Mesothelial cell of epicardium (in vitro differentiated cells): ENCODE data around the gene ESRRG. TPM values are rescaled to one million over a fixed set of nuclear protein-coding genes. Genes with fewer than 3 reads are reported as not detected.

Experiments used
- DNase-seq, 2 experiments: peaks; one replicate each; pipeline ENCODE4 v3.0.0; 2021; ENCODE audit warnings: low spot score in 2 of 2; ENCODE audit not compliant: unreplicated experiment in 2 of 2
- H3K27ac Mint-ChIP-seq: 2 replicates; pipeline ENCODE4 v1.8.0; 2021; ENCODE audit warnings: mixed read lengths
- H3K27me3 Mint-ChIP-seq: 2 replicates; pipeline ENCODE4 v1.8.0; 2021; ENCODE audit warnings: low read depth, mixed read lengths
- H3K36me3 Mint-ChIP-seq: 2 replicates; pipeline ENCODE4 v1.8.0; 2021; ENCODE audit warnings: mixed read lengths
- H3K4me1 Mint-ChIP-seq: 2 replicates; pipeline ENCODE4 v1.8.0; 2021; ENCODE audit warnings: mixed read lengths
- H3K4me3 Mint-ChIP-seq: 2 replicates; pipeline ENCODE4 v1.8.0; 2021; ENCODE audit warnings: mild to moderate bottlenecking, moderate library complexity, mixed read lengths
- H3K9me3 Mint-ChIP-seq: 2 replicates; pipeline ENCODE4 v1.8.0; 2021; ENCODE audit warnings: mixed read lengths
- total RNA-seq: library from RNA; stranded (reverse); gene quantifications from 3 replicates; pipeline ENCODE4 v1.2.1, GENCODE V29; 2021
- TF ChIP-seq, protein P1 (sequence below): fragments of 200-600 bp; sonication (generic); IDR thresholded peaks from one replicate; pipeline ENCODE4 v1.5.0; 2021; ENCODE audit warnings: antibody characterized with exemption; ENCODE audit not compliant: unreplicated experiment

The ESRRG gene
- total RNA-seq, 1 donor from 2014 or later, result 11.0 TPM

DNA sequence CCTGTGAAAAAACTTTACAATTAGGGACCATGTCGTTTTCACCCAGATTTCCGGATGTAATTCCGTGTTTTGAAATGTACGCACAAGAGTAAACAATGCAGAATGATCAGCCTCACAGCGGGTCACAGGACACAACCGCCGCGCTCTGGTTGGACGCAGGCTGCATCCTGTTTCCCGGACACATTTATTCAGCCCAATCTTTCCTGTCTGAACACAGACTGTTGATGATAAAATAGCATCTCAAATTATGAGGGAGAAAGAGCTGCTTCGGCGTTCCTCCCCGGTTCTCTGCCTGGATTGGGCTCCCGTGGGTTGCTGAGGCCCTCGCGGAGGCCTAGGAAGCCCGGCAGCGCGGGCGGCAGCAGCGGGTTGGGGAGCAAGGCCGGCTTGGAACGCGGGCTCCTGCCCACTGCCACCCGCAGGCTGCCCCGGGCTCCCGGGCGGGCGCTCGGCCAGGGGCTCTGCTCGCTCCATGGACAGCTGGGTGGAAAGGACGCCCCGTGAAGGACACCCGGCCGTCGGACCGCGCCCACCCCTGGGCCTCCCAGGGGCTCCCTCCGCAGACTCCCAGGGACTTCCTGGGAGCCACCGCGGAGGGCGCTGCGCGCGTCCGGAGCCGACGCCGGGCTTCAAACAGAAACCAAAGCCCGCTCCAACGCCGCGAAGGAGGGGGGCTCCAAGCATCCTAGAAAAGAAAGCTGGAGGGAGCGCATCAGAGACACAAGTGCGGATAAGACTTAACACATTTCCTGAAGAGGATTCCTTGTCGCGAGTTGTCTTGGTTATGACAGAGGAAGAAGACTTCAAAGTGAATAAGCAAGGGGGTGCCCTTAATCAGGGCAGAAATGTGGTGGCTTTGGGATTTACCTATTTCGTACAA is 122.3 kb downstream of the ESRRG start:
- no peaks in the 10 kb centered on the region for H3K36me3 Mint-ChIP-seq
- H3K4me3 Mint-ChIP-seq, result peak overlapping the region; percentile 85
- H3K27me3 Mint-ChIP-seq, result no peaks in the 10 kb centered on the region
- TF ChIP-seq, protein P1, sequence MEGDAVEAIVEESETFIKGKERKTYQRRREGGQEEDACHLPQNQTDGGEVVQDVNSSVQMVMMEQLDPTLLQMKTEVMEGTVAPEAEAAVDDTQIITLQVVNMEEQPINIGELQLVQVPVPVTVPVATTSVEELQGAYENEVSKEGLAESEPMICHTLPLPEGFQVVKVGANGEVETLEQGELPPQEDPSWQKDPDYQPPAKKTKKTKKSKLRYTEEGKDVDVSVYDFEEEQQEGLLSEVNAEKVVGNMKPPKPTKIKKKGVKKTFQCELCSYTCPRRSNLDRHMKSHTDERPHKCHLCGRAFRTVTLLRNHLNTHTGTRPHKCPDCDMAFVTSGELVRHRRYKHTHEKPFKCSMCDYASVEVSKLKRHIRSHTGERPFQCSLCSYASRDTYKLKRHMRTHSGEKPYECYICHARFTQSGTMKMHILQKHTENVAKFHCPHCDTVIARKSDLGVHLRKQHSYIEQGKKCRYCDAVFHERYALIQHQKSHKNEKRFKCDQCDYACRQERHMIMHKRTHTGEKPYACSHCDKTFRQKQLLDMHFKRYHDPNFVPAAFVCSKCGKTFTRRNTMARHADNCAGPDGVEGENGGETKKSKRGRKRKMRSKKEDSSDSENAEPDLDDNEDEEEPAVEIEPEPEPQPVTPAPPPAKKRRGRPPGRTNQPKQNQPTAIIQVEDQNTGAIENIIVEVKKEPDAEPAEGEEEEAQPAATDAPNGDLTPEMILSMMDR, result peak; percentile 31
- H3K9me3 Mint-ChIP-seq, result no peaks in the 10 kb centered on the region
- H3K4me1 Mint-ChIP-seq, result peaks cover 69% of the 10 kb centered on the region
- peak; percentile 49 to 81 for DNase-seq
- H3K27ac Mint-ChIP-seq, result peak overlapping the region; percentile 99

DNA sequence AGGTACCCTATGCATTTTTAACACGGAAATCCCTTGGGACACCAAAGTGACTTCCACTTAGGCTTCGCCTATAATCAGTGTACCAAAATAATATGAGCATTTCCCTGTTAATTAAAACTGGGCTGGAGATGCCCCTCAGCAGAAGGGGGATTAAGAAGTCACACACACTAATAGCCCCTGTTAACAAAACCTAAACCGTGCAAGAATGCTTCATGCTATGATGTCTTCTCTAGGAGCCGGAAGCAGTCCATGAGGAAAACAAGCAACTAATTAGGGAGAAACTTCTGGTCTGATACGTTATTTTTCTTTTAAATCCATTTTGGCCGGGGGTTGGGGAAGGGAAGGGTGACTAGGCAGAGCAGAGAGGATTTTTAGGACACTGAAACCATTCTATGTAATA is 123.4 kb downstream of the ESRRG start:
- H3K27ac Mint-ChIP-seq, result peak overlapping the region; percentile 99
- H3K9me3 Mint-ChIP-seq, result no peaks in the 10 kb centered on the region
- peak overlapping the region; percentile 55 for H3K4me3 Mint-ChIP-seq
- TF ChIP-seq, protein P1, result no peak
- H3K4me1 Mint-ChIP-seq, result peaks cover 60% of the 10 kb centered on the region
- H3K36me3 Mint-ChIP-seq, result no peaks in the 10 kb centered on the region
- no peak for DNase-seq
- no peaks in the 10 kb centered on the region for H3K27me3 Mint-ChIP-seq

DNA sequence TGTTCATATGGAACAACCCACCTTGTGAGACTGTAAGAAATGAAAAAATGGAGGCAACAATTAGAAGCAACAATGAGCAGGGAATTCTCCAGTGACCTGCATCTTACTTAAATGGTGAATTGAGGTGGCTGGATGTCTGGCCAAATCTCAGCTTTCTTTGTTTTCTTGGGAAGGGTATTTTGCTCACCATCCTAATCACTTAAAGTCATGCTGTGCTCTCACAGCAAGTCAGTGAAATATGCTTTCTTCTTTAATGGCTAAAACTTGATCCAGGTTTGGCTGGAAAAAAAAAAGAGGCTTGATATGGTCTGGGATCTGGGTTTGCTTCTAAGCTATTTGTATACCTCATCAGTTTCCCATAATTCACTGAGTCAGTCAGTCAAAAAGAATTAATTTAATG is 124.8 kb downstream of the ESRRG start:
- Mint-ChIP-seq H3K9me3 (no peaks in the 10 kb centered on the region), H3K36me3 (no peaks in the 10 kb centered on the region), H3K27me3 (no peaks in the 10 kb centered on the region), H3K27ac (no peak overlapping the region), H3K4me1 (peaks cover 50% of the 10 kb centered on the region), H3K4me3 (no peak overlapping the region)
- TF ChIP-seq, protein P1, result no peak
- no peak for DNase-seq

DNA sequence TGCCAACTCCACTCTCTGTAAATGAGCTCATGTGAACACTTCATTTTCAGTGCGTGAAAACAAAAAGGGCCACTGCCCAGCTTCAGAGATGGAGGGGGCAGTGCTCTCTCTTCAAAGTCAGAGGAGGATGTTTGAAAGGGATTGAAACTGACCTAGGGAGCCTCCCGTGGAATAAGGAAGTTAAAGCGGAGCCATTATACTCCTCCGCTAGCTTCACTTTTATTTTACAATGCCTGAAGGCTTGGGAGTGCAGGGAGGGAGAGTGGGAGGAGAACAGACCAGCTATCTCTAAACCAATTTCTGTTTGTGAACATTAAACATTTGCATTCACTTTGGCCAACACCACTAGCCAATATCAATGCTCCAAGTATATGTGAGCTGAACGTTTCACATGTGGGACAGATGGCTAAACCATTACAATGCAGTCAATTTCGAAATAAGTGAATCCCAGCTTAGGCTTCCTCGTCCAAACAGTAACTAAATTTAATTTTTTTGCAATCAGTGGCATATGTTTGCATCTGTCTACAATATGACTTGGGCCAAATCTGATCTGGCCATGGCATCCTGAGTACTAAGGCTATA is 126.9 kb downstream of the ESRRG start:
- Mint-ChIP-seq H3K27ac (peak overlapping the region; percentile 74), H3K27me3 (no peaks in the 10 kb centered on the region), H3K4me3 (no peak overlapping the region), H3K36me3 (peaks cover 7% of the 10 kb centered on the region), H3K4me1 (peaks cover 35% of the 10 kb centered on the region), H3K9me3 (peaks cover 9% of the 10 kb centered on the region)
- DNase-seq, result no peak
- TF ChIP-seq, protein P1, result no peak

DNA sequence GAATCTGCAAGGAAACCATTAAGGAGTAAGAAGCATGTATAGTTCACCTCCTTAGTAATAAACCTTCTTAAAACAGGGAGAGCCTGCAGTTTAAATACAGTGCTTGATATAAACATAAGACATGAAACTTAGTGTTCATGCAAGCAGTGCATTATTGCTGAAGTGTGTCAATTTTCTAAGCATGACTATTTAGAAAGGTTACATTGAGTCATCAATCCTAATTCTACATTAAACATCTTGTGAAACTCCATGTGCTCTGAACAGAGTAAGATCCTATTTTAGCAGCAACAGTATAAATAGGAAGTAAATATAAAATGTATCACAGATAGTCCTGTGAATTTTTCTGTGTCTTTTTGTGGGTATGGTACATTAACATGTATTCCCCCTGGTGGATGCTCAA is 135.5 kb downstream of the ESRRG start:
- peaks cover 20% of the 10 kb centered on the region for H3K36me3 Mint-ChIP-seq
- peaks cover 28% of the 10 kb centered on the region for H3K9me3 Mint-ChIP-seq
- TF ChIP-seq, protein P1, result no peak
- H3K27me3 Mint-ChIP-seq, result no peaks in the 10 kb centered on the region
- peaks cover 2% of the 10 kb centered on the region for H3K4me1 Mint-ChIP-seq
- H3K27ac Mint-ChIP-seq, result no peak overlapping the region
- no peak for DNase-seq
- no peak overlapping the region for H3K4me3 Mint-ChIP-seq
